BLaER1 treated with 17β-estradiol and CSF1 and Interleukin-3, amounts not matched to agents 10 nM and 100 nM (cell line): ENCODE measurements around the gene KAZN.

ENCODE experiments used
- H3K27ac ChIP-seq, 11 experiments: shearing (Covaris generic); formaldehyde crosslinking; 2 replicates each; pipeline ENCODE4 v1.8.1; 2022
- H3K27me3 ChIP-seq, 11 experiments: shearing (Covaris generic); formaldehyde crosslinking; 2 replicates each; pipeline ENCODE4 v1.8.1; 2022
- H3K36me3 ChIP-seq, 11 experiments: shearing (Covaris generic); formaldehyde crosslinking; 2 replicates each; pipeline ENCODE4 v1.8.1; 2022
- H3K4me1 ChIP-seq, 10 experiments: shearing (Covaris generic); formaldehyde crosslinking; 2 replicates each; pipeline ENCODE4 v1.8.1; 2022
- H3K4me2 ChIP-seq, 11 experiments: shearing (Covaris generic); formaldehyde crosslinking; 2 replicates each; pipeline ENCODE4 v1.8.1; 2022
- H3K4me3 ChIP-seq, 10 experiments: shearing (Covaris generic); formaldehyde crosslinking; 2 replicates each; pipeline ENCODE4 v1.8.1; 2022
- H3K9ac ChIP-seq, 11 experiments: shearing (Covaris generic); formaldehyde crosslinking; 2 replicates each; pipeline ENCODE4 v1.8.1; 2022
- H3K9me3 ChIP-seq, 11 experiments: shearing (Covaris generic); formaldehyde crosslinking; replicated peaks in 1 of 11; 2 replicates each; pipeline ENCODE4 v1.8.1; 2022
- H4K20me1 ChIP-seq, 11 experiments: shearing (Covaris generic); formaldehyde crosslinking; 2 replicates each; pipeline ENCODE4 v1.8.1; 2022
- Cebpa-rat ChIP-seq, 11 experiments: shearing (Covaris generic); IDR thresholded peaks; 2 replicates each; pipeline ENCODE4 v1.8.1; 2022

KAZN gene

GRCh38 chr1:14696761-14697160, 98.3 kb downstream of the KAZN start:
- Histone ChIP-seq H3K4me2 (no peak overlapping the region), H3K36me3 (no peaks in the 10 kb centered on the region), H4K20me1 (no peaks in the 10 kb centered on the region), H3K9ac (no peak overlapping the region), H3K27ac (no peak overlapping the region), H3K4me3 (no peak overlapping the region), H3K27me3 (no peaks in the 10 kb centered on the region), H3K4me1 (0 out of 20 replicates have a peak, but pooled peaks cover 0 to 6% (median 0%) of the 10 kb centered on the region in 10 experiments), H3K9me3 (no peaks in the 10 kb centered on the region)
- TF ChIP-seq Cebpa-rat (IDR thresholded peaks at IDR 0.05): no peak

GRCh38 chr1:14697353-14697752, 98.9 kb downstream of the KAZN start:
- H3K4me2 ChIP-seq: no peak overlapping the region
- no peaks in the 10 kb centered on the region for H3K36me3 ChIP-seq
- no peak overlapping the region for H3K4me3 ChIP-seq
- no peak overlapping the region for H3K27ac ChIP-seq
- no peak for TF ChIP-seq Cebpa-rat (IDR thresholded peaks at IDR 0.05)
- H3K9me3 ChIP-seq: peaks cover 0 to 3% (median 0%) of the 10 kb centered on the region in 11 experiments; a peak in 4 of 22 replicates
- no peaks in the 10 kb centered on the region for H4K20me1 ChIP-seq
- H3K27me3 ChIP-seq: no peaks in the 10 kb centered on the region
- 0 out of 20 replicates have a peak, but pooled peaks cover 0 to 6% (median 0%) of the 10 kb centered on the region in 10 experiments for H3K4me1 ChIP-seq
- no peak overlapping the region for H3K9ac ChIP-seq

GRCh38 chr1:14698314-14698713, 99.8 kb downstream of the KAZN start:
- no peak overlapping the region for H3K4me2 ChIP-seq
- 0 out of 20 replicates have a peak, but pooled peaks cover 0 to 6% (median 0%) of the 10 kb centered on the region in 10 experiments for H3K4me1 ChIP-seq
- H3K4me3 ChIP-seq: no peak overlapping the region
- no peaks in the 10 kb centered on the region for H4K20me1 ChIP-seq
- H3K9me3 ChIP-seq: peaks cover 3 to 13% (median 7%) of the 10 kb centered on the region in 11 experiments; a peak in 16 of 22 replicates
- H3K27me3 ChIP-seq: no peaks in the 10 kb centered on the region
- H3K9ac ChIP-seq: no peak overlapping the region
- no peak overlapping the region for H3K27ac ChIP-seq
- H3K36me3 ChIP-seq: no peaks in the 10 kb centered on the region
- TF ChIP-seq Cebpa-rat (IDR thresholded peaks at IDR 0.05): no peak

- no peak for TF ChIP-seq Cebpa-rat (IDR thresholded peaks at IDR 0.05)
- H3K4me2 ChIP-seq: no peak overlapping the region
Observed at GRCh38 chr1:14699620-14700019, 101.1 kb downstream of the KAZN start.

GRCh38 chr1:14704846-14705245, 106.4 kb downstream of the KAZN start:
- no peak for TF ChIP-seq Cebpa-rat (IDR thresholded peaks at IDR 0.05)

More at GRCh38 chr1:14699620-14700019, 101.1 kb downstream of the KAZN start:
- Histone ChIP-seq H3K4me1 (0 out of 20 replicates have a peak, but pooled peaks cover 0 to 6% (median 0%) of the 10 kb centered on the region in 10 experiments), H3K36me3 (no peaks in the 10 kb centered on the region), H3K9me3 (peaks cover 10 to 26% (median 19%) of the 10 kb centered on the region in 11 experiments; a peak in 19 of 22 replicates), H3K9ac (no peak overlapping the region), H4K20me1 (no peaks in the 10 kb centered on the region), H3K27ac (no peak overlapping the region), H3K27me3 (no peaks in the 10 kb centered on the region), H3K4me3 (no peak overlapping the region)

GRCh38 chr1:14705824-14706223, 107.3 kb downstream of the KAZN start:
- no peak for TF ChIP-seq Cebpa-rat (IDR thresholded peaks at IDR 0.05)
- Histone ChIP-seq H3K4me1 (peaks cover 0 to 14% (median 10%) of the 10 kb centered on the region in 10 experiments; a peak in 11 of 20 replicates), H3K27ac (no peak overlapping the region), H3K9me3 (peaks cover 40 to 60% (median 53%) of the 10 kb centered on the region in 11 experiments), H3K4me2 (no peak overlapping the region), H3K4me3 (no peak overlapping the region), H4K20me1 (no peaks in the 10 kb centered on the region), H3K27me3 (no peaks in the 10 kb centered on the region), H3K9ac (no peak overlapping the region), H3K36me3 (no peaks in the 10 kb centered on the region)

More at GRCh38 chr1:14704846-14705245, 106.4 kb downstream of the KAZN start:
- Histone ChIP-seq H3K27me3 (no peaks in the 10 kb centered on the region), H3K9ac (no peak overlapping the region), H3K27ac (no peak overlapping the region), H3K9me3 (peaks cover 40 to 60% (median 53%) of the 10 kb centered on the region in 11 experiments), H3K4me2 (no peak overlapping the region), H3K4me1 (peaks cover 0 to 17% (median 10%) of the 10 kb centered on the region in 10 experiments; a peak in 11 of 20 replicates), H3K36me3 (no peaks in the 10 kb centered on the region), H4K20me1 (no peaks in the 10 kb centered on the region), H3K4me3 (no peak overlapping the region)

- no peaks in the 10 kb centered on the region for H4K20me1 ChIP-seq
- H3K9me3 ChIP-seq: peaks cover 40 to 60% (median 53%) of the 10 kb centered on the region in 11 experiments
- TF ChIP-seq Cebpa-rat (IDR thresholded peaks at IDR 0.05): no peak
- H3K4me1 ChIP-seq: peaks cover 0 to 14% (median 10%) of the 10 kb centered on the region in 10 experiments; a peak in 11 of 20 replicates
- no peak overlapping the region for H3K9ac ChIP-seq
- peak overlapping the region in 1 of 11 experiments; percentile 21; a peak in 1 of 22 replicates for H3K27ac ChIP-seq
- no peaks in the 10 kb centered on the region for H3K36me3 ChIP-seq
- no peaks in the 10 kb centered on the region for H3K27me3 ChIP-seq
- H3K4me2 ChIP-seq: peak overlapping the region in 7 of 11 experiments; percentile 17 to 56 (median 45); a peak in 9 of 22 replicates
- H3K4me3 ChIP-seq: no peak overlapping the region
Observed at GRCh38 chr1:14706631-14707030, 108.1 kb downstream of the KAZN start.

- Histone ChIP-seq H3K4me2 (peak overlapping the region in 4 of 11 experiments; percentile 17 to 56 (median 46); a peak in 5 of 22 replicates), H4K20me1 (no peaks in the 10 kb centered on the region), H3K9ac (no peak overlapping the region), H3K36me3 (no peaks in the 10 kb centered on the region), H3K27ac (no peak overlapping the region; a peak in 1 of 22 replicates), H3K27me3 (no peaks in the 10 kb centered on the region), H3K9me3 (peaks cover 38 to 60% (median 48%) of the 10 kb centered on the region in 11 experiments), H3K4me3 (no peak overlapping the region), H3K4me1 (peaks cover 0 to 19% (median 11%) of the 10 kb centered on the region in 10 experiments; a peak in 11 of 20 replicates)
- TF ChIP-seq Cebpa-rat (IDR thresholded peaks at IDR 0.05): no peak
Observed at GRCh38 chr1:14707531-14708445, 109.3 kb downstream of the KAZN start.

- no peak for TF ChIP-seq Cebpa-rat (IDR thresholded peaks at IDR 0.05)
- H3K4me1 ChIP-seq: peaks cover 0 to 34% (median 24%) of the 10 kb centered on the region in 10 experiments; a peak in 14 of 20 replicates
- no peaks in the 10 kb centered on the region for H4K20me1 ChIP-seq
- H3K4me2 ChIP-seq: no peak overlapping the region
- no peak overlapping the region for H3K4me3 ChIP-seq
- no peak overlapping the region for H3K9ac ChIP-seq
- H3K36me3 ChIP-seq: no peaks in the 10 kb centered on the region
- H3K9me3 ChIP-seq: peaks cover 21 to 37% (median 25%) of the 10 kb centered on the region in 11 experiments
- no peak overlapping the region for H3K27ac ChIP-seq
- H3K27me3 ChIP-seq: no peaks in the 10 kb centered on the region
Observed at GRCh38 chr1:14710331-14710730, 111.8 kb downstream of the KAZN start.
